GM12874 (cell line): Measurements from ENCODE around the gene ARHGEF17.

ENCODE experiments used
- CTCF ChIP-seq: IDR thresholded peaks from 2 replicates; pipeline ENCODE4 v1.5.1; 2011; ENCODE audit warnings: low read depth, mild to moderate bottlenecking, control low read depth, low read length, moderate library complexity; ENCODE audit not compliant: insufficient read depth

ARHGEF17 gene

GRCh38 chr11:73333640-73334383 is 25.7 kb downstream of the ARHGEF17 start:
- no peak for TF ChIP-seq CTCF

GRCh38 chr11:73334384-73335203 is 26.5 kb downstream of the ARHGEF17 start:
- TF ChIP-seq CTCF: no peak

- peak; percentile 97 for TF ChIP-seq CTCF
Measured at GRCh38 chr11:73335204-73335923, 27.3 kb downstream of the ARHGEF17 start.

- no peak for TF ChIP-seq CTCF
Measured at GRCh38 chr11:73337846-73338245, 29.8 kb downstream of the ARHGEF17 start.

- no peak for TF ChIP-seq CTCF
Measured at GRCh38 chr11:73338279-73338678, 30.2 kb downstream of the ARHGEF17 start.

GRCh38 chr11:73340164-73340563 is 32.1 kb downstream of the ARHGEF17 start:
- no peak for TF ChIP-seq CTCF

- no peak for TF ChIP-seq CTCF
Measured at GRCh38 chr11:73342633-73343032, 34.6 kb downstream of the ARHGEF17 start.
